Measurements from ENCODE around the gene MDM2.

Gene MDM2

GRCh38 chr12:68790952-68791234 is 17.1 kb upstream of the MDM2 start:
- no peak for DNase-seq (ENCODE audit: low read depth)
- TF ChIP-seq CTCF (IDR thresholded peaks at IDR 0.05; ENCODE audit: low read depth, low read length, missing control alignments): no peak
- H3K4me3 ChIP-seq (ENCODE audit: low read depth, low read length): no peak overlapping the region

- no peak for TF ChIP-seq CTCF (IDR thresholded peaks at IDR 0.05; ENCODE audit: low read depth, low read length, missing control alignments)
- no peak for DNase-seq (ENCODE audit: low read depth)
- no peak overlapping the region for H3K4me3 ChIP-seq (ENCODE audit: low read depth, low read length)
Measured at GRCh38 chr12:68791897-68792481, 16.0 kb upstream of the MDM2 start.

- no peak for DNase-seq (ENCODE audit: low read depth)
- no peak for TF ChIP-seq CTCF (IDR thresholded peaks at IDR 0.05; ENCODE audit: low read depth, low read length, missing control alignments)
Measured at GRCh38 chr12:68792952-68793351, 15.0 kb upstream of the MDM2 start.

GRCh38 chr12:68793436-68793835 is 14.5 kb upstream of the MDM2 start:
- TF ChIP-seq CTCF (IDR thresholded peaks at IDR 0.05; ENCODE audit: low read depth, low read length, missing control alignments): no peak
- DNase-seq (ENCODE audit: low read depth): no peak
- no peak overlapping the region for H3K4me3 ChIP-seq (ENCODE audit: low read depth, low read length)

More at GRCh38 chr12:68792952-68793351, 15.0 kb upstream of the MDM2 start:
- no peak overlapping the region for H3K4me3 ChIP-seq (ENCODE audit: low read depth, low read length)

GRCh38 chr12:68793975-68794652 is 13.9 kb upstream of the MDM2 start:
- no peak for DNase-seq (ENCODE audit: low read depth)
- TF ChIP-seq CTCF (IDR thresholded peaks at IDR 0.05; ENCODE audit: low read depth, low read length, missing control alignments): no peak
- H3K4me3 ChIP-seq (ENCODE audit: low read depth, low read length): no peak overlapping the region

- DNase-seq (ENCODE audit: low read depth): no peak
- no peak overlapping the region for H3K4me3 ChIP-seq (ENCODE audit: low read depth, low read length)
- TF ChIP-seq CTCF (IDR thresholded peaks at IDR 0.05; ENCODE audit: low read depth, low read length, missing control alignments): no peak
Measured at GRCh38 chr12:68794653-68795251, 13.2 kb upstream of the MDM2 start.

- no peak for TF ChIP-seq CTCF (IDR thresholded peaks at IDR 0.05; ENCODE audit: low read depth, low read length, missing control alignments)
- DNase-seq (ENCODE audit: low read depth): no peak
- H3K4me3 ChIP-seq (ENCODE audit: low read depth, low read length): no peak overlapping the region
Measured at GRCh38 chr12:68796399-68796798, 11.6 kb upstream of the MDM2 start.

Measured in GM12864 (cell line).